Transverse colon (tissue), 4 donors: Measurements from ENCODE around the gene ARHGEF7. TPM values are rescaled to one million over a fixed set of nuclear protein-coding genes. Genes with fewer than 3 reads are reported as not detected.

Source experiments
- DNase-seq: peaks from one replicate; pipeline ENCODE4 v3.0.0-alpha.2; 2019
- H3K27ac ChIP-seq, 4 donors: fragments of 200-600 bp; sonication (generic); 2 replicates each; pipeline ENCODE4 v1.5.1; 2016 to 2018; ENCODE audit warnings: inconsistent platforms in 4 of 4
- H3K27me3 ChIP-seq: fragments of 200-600 bp; sonication (generic); 2 replicates; pipeline ENCODE4 v1.5.1; 2017; ENCODE audit warnings: inconsistent platforms
- H3K36me3 ChIP-seq, 4 donors: fragments of 200-600 bp; sonication (generic); 2 replicates each; pipeline ENCODE4 v1.5.1; 2017 to 2019; ENCODE audit warnings: inconsistent platforms in 4 of 4
- H3K4me1 ChIP-seq, 4 donors: fragments of 200-600 bp; sonication (generic); 2 replicates each; pipeline ENCODE4 v1.5.1; 2017 to 2020; ENCODE audit warnings: inconsistent platforms in 4 of 4
- H3K4me3 ChIP-seq, 4 donors: fragments of 200-600 bp; sonication (generic); 1 replicate in 1 of 4; 2 replicates in 3 of 4; pipeline versions ENCODE4 v1.5.1 to v1.6.1; 2017 to 2019; ENCODE audit warnings: inconsistent platforms in 4 of 4
- H3K9me3 ChIP-seq, 2 donors: fragments of 200-600 bp; sonication (generic); 2 replicates each; pipeline ENCODE4 v1.5.1; 2017 to 2019; ENCODE audit warnings: inconsistent platforms in 2 of 2
- CTCF ChIP-seq, 5 experiments: fragments of 200-600 bp in 3 of 5; fragments of 450-650 bp in 2 of 5; sonication (generic) in 3 of 5; IDR thresholded peaks; 1 replicate in 2 of 5; 2 replicates in 3 of 5; pipeline ENCODE4 v1.5.1; 2016 to 2017; ENCODE audit warnings: antibody characterized with exemption in 5 of 5, inconsistent platforms in 3 of 5, mild to moderate bottlenecking in 2 of 5, moderate library complexity in 1 of 5
- EP300 ChIP-seq: sonication (generic); formaldehyde crosslinking; IDR thresholded peaks from one replicate; pipeline ENCODE4 v1.6.1; 2017; ENCODE audit warnings: antibody characterized with exemption, low read depth
- POLR2A ChIP-seq: fragments of 450-650 bp; IDR thresholded peaks from one replicate; pipeline ENCODE4 v1.6.1; 2016; ENCODE audit warnings: antibody characterized with exemption, mild to moderate bottlenecking, moderate library complexity
- POLR2AphosphoS5 ChIP-seq, 3 donors: sonication (generic); formaldehyde crosslinking; IDR thresholded peaks; one replicate each; pipeline ENCODE4 v1.6.1; 2016; ENCODE audit warnings: antibody characterized with exemption in 3 of 3
- WGBS, 2 donors: methylation state at CpG; one replicate each; pipeline ENCODE4 v1.1.5; 2018; ENCODE audit warnings: low coverage in 1 of 2; 5-methylcytosine and 5-hydroxymethylcytosine counted together
- in situ Hi-C, 4 donors: fragments of 200-750 bp; cut with MboI; loops; one replicate each; pipeline versions ENCODE4 v1.15.0 to v1.15.1; 2017; ENCODE audit warnings: low sequenced_read_pairs in 3 of 4, low pct_ligation_motif_present in 1 of 4, low pct_unique_long_range_greater_than_20kb in 1 of 4
- intact Hi-C: fragments of 100-400 bp; cut with DNase I; formaldehyde crosslinking; loops from one replicate; pipeline ENCODE4 v1.15.1; 2023; ENCODE audit warnings: low total_unique reads
- total RNA-seq, 4 donors: library from RNA; depleted of rRNA; stranded (reverse); fragments of >200 nt; gene quantifications; one replicate each; pipeline ENCODE4 v1.1.0, GENCODE V29; 2016

The ARHGEF7 gene
- total RNA-seq, 4 donors from 2014 or later: 62.3 to 104 (median 75.6) TPM

GRCh38 chr13:111179908-111180760 lies 65.0 kb downstream of the ARHGEF7 start:
- Histone ChIP-seq H3K4me1 (peaks cover 11 to 46% (median 25%) of the 10 kb centered on the region in 4 donors), H3K27me3 (no peaks in the 10 kb centered on the region), H3K9me3 (no peaks in the 10 kb centered on the region), H3K4me3 (no peak overlapping the region), H3K36me3 (no peaks in the 10 kb centered on the region), H3K27ac (peak overlapping the region in 1 of 4 donors; percentile 11)
- no peak for TF ChIP-seq POLR2AphosphoS5 (IDR thresholded peaks at IDR 0.05)
- TF ChIP-seq EP300: no peak
- no peak for TF ChIP-seq CTCF (IDR thresholded peaks at IDR 0.05)
- TF ChIP-seq POLR2A: no peak
- in situ Hi-C loops (no loop called here), intact Hi-C loops (no loop called here)
- DNase-seq: no peak
- 71 to 75% methylated on average over 5 to 6 of the region's 6 CpGs for WGBS, 2 donors

DNA sequence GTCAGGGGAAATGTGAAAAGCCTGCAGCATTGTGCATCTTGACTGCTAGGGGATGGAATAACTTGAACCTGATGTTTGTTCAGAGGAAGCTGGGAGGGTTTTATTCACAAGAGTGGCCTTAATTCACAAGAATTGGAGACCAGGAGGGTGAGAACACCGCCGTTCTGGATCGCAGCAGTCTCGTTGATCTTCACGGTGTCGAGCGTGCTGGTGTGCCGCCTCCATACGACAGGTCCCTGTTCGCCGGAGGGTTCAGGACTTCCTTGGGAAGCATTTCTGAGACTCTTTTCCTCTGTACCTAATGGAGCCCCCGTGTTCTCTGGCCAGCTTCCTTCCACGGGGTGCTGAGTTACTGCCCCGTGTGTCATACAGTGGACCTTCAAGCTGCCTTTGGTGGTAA lies 66.9 kb downstream of the ARHGEF7 start:
- Histone ChIP-seq H3K4me1 (peaks cover 11 to 57% (median 23%) of the 10 kb centered on the region in 4 donors), H3K27me3 (no peaks in the 10 kb centered on the region), H3K9me3 (no peaks in the 10 kb centered on the region), H3K4me3 (no peak overlapping the region), H3K27ac (no peak overlapping the region), H3K36me3 (no peaks in the 10 kb centered on the region)
- in situ Hi-C loops (no loop called here), intact Hi-C loops (no loop called here)
- TF ChIP-seq EP300 (no peak), CTCF (IDR thresholded peaks at IDR 0.05) (no peak), POLR2A (no peak), POLR2AphosphoS5 (IDR thresholded peaks at IDR 0.05) (no peak)
- DNase-seq: no peak
- 97 to 100% methylated on average over 7 to 14 of the region's 14 CpGs for WGBS, 2 donors

- 93 to 94% methylated on average over 6 of the region's 6 CpGs for WGBS, 2 donors
- H3K27me3 ChIP-seq: no peaks in the 10 kb centered on the region
- no peaks in the 10 kb centered on the region for H3K9me3 ChIP-seq
- DNase-seq: no peak
- H3K36me3 ChIP-seq: no peaks in the 10 kb centered on the region
- peak overlapping the region in 1 of 4 donors; percentile 50 for H3K27ac ChIP-seq
- TF ChIP-seq EP300 (no peak), CTCF (IDR thresholded peaks at IDR 0.05) (no peak), POLR2AphosphoS5 (IDR thresholded peaks at IDR 0.05) (no peak), POLR2A (no peak)
- in situ Hi-C loops (no loop called here), intact Hi-C loops (no loop called here)
- no peak overlapping the region for H3K4me3 ChIP-seq
- peaks cover 5 to 51% (median 19%) of the 10 kb centered on the region in 4 donors for H3K4me1 ChIP-seq
Observed at GRCh38 chr13:111183087-111183645, 68.1 kb downstream of the ARHGEF7 start.

DNA sequence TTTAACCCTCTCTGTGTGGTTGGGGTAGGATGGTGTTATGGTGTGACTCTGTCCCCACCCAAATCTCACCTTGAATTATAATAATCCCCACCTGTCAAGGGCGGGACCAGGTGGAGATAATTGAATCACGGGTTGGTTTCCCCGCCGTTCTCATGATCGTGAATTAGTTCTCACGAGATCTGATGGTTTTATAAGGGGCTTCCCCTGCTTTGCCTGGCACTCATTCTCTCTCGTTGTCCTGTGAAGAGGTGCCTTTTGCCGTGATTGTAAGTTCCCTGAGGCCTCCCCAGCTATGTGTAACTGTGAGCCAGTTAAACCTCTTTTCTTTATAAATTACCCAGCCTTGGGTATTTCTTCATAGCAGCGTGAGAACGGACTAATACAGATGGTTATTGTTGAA lies 68.8 kb downstream of the ARHGEF7 start:
- WGBS, 2 donors: 66 to 78% methylated on average over 6 to 10 of the region's 10 CpGs
- peak overlapping the region; percentile 37 to 50 (median 41) for H3K27ac ChIP-seq
- no peaks in the 10 kb centered on the region for H3K36me3 ChIP-seq
- intact Hi-C loops (no loop called here), in situ Hi-C loops (no loop called here)
- no peak for DNase-seq
- H3K4me1 ChIP-seq: peaks cover 5 to 49% (median 15%) of the 10 kb centered on the region in 4 donors
- no peaks in the 10 kb centered on the region for H3K27me3 ChIP-seq
- no peaks in the 10 kb centered on the region for H3K9me3 ChIP-seq
- TF ChIP-seq EP300: no peak
- no peak for TF ChIP-seq CTCF (IDR thresholded peaks at IDR 0.05)
- TF ChIP-seq POLR2A: no peak
- no peak for TF ChIP-seq POLR2AphosphoS5 (IDR thresholded peaks at IDR 0.05)
- H3K4me3 ChIP-seq: no peak overlapping the region
